HG03139 (cell line): Measurements from ENCODE around the gene RAB10.
"Not testable (repeated sequence)": the region's sequence is repeated elsewhere in the genome, so short reads cannot be mapped to it uniquely, and the experiment has no call there.

ENCODE experiments used
- ATAC-seq: cut with Tn5 transposase; IDR thresholded peaks from one replicate; pipeline ENCODE4 v1.9.1; 2021; ENCODE audit not compliant: unreplicated experiment

RAB10 gene

DNA sequence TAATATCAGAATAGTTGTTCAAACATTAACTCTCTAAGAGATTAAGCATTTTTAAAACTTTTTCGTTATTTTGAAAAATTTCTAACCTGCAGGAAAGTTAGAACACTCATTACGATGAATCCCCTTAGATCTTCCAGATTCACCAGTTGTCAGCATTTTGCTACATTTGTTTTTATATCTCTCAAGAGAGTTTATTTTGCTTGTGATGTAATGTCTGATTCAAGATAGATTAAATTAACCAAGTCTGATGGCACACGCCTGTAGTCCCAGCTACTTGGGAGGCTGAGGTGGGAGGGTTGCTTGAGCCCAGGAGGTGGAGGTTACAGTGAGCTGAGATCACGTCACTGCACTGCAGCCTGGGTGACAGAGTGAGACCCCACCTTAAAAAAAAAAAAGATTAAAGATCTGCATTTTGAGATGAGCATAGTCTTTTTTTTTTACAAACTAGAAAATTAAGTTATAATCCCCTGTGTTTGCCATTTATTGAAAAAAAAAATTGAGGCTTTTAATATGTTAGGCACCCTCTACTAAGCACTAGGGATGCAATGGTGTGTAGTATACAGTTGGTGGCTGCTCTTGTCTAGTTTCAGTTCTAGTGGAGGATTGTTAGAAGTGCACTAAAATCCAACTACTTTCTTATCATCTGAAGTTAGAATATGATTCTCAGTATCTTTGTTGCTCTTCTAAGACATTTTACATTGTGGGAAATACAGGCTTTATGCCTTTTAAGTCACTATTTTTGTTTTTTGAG, 20.9 kb downstream of the RAB10 start:
- ATAC-seq = no peak

DNA sequence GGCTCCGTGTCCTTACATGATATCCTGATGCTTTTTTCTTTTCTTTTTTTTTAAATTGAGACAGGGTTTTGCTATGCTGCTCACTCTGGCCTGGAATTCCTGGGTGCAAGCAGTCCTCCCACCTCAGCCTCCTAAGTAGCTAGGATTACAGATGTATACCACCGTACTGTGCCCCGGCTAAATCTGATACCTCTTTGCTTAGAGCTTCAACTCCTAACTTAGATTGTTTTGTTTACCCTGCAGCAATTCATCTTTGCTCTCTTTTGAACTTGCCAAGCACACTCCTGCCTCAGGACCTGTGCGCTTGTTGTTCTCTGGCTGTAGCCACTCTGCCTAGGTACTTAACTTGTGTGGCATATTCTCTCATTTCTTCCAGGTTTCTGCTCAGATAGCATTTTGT, 24.5 kb downstream of the RAB10 start:
- no peak for ATAC-seq

DNA sequence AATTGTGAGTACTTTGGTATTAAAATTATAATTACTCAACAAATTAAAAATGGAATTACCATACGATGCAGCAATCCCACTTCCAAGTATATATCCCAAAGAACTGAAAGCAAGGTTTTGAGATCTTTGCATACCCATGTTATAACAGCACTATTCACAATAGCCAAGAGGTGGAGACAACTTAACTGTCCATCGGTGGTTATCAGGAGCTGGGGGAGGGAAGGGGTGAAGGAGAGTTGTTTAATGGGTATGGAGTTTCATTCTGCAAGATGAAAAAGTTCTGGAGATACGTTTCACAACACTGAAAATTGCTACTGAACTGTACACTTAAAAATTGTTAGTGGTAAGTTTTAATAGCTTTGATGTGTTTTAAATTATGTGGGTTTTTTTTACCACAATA, 25.7 kb downstream of the RAB10 start:
- ATAC-seq = no peak

DNA sequence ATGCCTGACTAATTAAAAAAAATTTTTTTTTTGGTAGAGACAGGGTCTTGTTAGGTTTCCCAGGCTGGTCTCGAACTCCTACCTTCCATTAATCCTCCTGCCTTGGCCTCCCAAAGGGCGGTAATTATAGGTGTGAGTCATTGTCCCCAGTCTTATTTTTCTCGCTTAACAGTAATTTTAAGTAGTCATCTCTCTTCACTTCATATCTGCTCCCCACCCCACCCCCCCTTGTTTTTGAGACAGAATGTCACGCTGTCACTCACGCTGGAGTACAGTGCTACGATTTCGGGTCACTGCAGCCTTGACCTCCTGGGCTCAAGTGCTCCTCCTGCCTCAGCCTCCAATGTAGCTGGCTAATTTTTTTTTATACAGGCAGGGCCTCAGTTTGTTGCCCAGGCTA, 27.7 kb downstream of the RAB10 start:
- no peak for ATAC-seq

DNA sequence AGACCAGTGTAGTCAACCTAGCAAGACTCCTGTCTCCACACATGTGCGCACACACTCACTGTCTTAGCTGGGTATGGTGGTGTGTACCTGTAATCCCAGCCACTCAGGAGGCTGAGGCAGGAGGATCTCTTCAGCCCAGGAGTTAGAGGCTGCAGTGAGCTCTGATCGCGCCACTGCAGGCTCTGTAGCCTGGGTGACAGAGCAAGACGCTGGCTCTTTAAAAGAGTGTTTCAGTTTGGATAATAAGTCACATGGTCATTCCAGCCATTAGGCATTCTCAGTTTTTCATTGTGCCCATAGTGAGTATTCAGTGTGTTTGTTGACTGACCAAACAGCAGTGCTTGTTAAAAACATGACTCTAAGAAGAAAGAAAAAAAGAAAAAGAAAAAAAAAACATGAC, 31.0 kb downstream of the RAB10 start:
- ATAC-seq = no peak

DNA sequence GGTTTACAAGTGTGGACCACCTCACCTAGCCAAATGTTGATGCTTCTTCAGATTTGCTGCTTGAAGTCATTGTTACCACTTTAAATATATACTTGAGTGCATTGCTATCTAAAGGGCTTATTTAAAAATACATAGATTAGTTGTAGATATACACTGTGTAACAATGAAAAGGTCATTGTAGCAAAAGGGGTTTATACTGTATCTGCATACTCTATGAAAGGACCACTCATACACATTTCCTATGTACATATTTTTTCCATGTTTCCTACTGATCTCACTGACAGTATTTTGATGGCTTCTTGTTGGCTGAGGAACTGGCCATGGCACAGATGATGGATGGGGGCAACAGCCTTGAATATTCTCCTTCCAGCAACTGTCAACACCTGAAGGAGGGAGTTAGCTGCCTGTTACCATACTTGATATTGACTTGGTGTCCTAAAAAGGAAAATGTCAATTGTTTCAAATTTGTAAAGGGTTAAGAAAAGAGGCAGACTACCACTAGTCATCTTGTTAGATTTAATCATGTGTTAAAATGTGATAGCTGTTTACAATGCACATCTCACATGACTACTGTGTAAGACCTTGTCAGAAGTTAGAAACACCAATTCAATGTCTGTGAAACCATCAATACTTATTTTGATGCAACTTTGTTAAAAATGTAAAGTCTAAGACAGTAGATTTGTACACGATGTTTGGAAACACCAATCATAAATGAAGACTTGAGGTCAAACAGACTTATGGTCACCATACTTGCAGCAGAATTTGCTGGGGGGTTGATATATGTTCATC, 33.5 kb downstream of the RAB10 start:
- ATAC-seq = no peak

DNA sequence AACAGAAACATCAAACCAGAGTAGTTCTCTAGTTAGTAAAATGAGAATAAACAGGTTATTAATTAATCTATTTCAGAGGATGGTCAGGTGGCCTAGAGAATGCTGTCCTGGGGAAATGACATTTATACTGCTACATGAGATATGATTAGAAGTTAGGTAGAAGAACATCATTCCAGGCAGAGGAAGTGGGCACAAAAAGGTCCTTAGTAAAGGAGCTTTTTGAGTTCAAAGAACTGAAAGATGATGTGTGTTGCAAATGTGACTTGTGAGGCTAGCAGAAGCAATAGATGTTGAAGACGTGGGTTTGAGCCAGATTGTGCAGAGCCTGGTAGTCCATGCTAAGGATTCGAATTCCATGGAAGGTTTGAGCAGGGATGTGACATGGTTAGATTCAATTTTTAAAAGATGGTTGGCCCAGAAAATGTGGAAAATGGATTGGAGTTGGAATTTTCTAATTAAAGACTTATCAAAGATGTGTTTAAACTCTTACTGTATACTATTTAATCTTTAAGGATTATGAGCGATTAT, 34.2 kb downstream of the RAB10 start:
- no peak for ATAC-seq

DNA sequence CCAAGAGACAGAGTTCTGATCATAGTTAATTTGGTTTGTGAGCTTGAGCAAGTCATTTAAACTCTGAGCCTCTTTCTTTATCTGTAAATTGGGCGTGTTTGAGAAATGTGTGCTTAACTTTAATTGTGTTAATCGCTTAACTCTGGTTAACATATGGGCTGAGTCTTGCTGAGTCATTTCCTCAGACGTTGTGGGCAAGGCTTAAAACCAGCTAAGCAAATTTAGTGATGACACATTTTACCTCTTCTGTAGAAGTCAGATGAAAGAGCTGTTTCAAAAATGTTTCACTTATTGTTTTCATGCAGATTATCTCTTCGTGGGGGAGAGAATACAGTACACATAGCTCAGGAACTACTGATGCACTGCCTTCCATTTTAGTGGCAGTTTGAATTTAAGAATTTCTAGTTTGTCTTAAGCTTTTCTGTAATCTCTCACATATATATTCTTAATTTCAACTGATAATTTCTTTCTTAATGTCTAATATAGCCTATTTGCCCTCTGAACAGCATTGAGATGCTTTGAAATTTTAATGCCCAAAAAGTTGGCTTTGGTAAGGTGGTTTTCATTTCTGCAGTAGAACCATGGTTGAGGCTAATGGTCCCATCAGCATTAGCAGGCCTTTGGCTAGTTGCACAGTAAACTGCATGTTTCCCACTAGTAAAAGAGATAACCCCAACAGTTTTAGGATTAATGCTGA, 34.9 kb downstream of the RAB10 start:
- ATAC-seq = peak; percentile 66

DNA sequence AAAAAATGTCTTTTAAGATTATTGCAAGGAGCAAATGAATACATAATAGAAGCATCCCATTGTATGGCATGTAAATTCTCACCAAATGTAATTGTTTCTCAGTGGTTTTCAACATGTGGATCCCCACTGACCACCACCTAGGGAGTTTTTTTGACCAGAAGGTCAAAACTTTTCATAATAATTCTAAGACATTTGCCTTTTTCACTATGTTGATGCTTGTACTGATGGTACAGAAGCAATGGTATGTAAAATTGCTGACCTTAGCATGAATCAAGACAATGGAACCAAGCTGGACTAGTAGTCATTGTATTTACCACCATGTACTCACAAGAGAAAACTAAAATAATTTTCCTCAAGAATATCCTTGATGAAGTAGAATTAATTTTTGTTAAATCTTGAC, 36.8 kb downstream of the RAB10 start:
- no peak for ATAC-seq

DNA sequence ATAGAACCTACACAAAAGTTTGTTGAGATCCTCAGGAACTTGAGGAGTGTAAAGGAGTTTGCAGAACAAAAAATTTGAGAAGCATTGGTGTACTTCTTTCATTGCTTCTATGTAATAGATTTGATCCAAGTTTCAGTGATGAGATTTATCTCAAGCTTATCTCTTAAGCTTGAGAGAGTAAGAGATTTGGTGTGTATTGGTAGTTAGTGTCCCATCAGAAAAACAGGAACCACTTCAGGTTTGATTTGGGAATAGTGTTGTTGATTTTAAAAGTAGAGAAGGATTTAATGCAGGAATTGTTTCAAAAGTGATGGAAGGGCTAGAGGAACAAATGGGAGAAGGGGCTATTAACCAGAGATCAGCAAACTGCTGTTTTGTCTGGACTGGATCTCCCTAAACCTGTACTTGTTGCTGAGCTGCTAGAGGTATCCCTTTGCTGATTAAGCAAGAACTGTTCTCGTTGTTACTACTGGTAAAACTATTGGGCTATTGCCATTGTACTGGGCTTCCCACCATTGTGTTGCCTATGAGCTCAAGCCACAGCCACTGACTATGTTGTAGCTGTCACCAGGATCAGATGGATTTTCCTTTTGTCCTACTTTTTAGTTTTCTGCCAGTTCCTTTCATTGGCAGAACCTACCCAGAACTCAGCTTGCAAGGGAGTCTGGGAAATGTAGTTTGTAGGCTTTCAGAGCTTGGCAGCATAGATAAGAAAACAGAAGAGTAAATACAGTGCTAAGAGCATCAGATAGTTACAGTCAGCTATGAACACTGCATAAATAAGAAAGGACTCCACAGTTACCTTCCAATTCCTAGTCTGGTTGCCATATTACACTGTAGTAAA, 39.3 kb downstream of the RAB10 start:
- ATAC-seq = no peak

DNA sequence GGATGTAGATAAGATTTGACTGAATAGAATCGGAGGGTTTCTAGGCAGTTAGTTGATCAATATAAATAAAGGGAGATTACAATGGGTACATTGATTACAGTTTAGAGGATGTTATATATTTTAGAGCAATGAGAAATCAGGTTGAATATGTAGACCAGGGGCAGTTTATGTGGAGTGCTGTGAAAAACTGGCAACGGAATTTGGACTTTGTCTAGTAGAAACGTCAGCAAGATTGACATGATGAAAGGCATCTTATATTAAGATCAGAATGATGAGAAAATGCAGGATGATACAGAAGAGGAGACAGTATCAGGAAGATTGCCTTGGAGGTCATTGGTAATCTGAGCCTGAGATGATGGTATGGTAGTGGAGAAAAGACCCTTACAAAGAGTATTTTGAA, 39.9 kb downstream of the RAB10 start:
- ATAC-seq = no peak

DNA sequence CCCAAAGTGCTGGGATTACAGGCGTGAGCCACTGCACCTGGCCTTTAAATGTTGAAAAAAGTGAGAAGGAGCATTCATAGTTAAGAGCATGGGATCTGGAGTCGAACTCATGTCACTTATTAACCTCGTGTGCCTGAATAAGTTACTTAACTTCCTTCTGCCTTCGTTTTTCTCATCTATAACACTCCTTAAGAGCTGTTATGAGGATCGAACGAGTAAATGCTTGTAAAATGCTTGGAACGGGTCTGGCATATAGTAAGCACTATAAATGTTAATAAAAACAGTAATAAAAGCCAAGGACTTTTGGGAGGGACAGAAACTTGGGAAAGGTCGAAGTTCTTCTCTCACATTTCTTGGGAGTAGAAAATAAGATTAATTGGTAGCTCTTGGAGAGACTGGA, 40.8 kb downstream of the RAB10 start:
- ATAC-seq = no peak

DNA sequence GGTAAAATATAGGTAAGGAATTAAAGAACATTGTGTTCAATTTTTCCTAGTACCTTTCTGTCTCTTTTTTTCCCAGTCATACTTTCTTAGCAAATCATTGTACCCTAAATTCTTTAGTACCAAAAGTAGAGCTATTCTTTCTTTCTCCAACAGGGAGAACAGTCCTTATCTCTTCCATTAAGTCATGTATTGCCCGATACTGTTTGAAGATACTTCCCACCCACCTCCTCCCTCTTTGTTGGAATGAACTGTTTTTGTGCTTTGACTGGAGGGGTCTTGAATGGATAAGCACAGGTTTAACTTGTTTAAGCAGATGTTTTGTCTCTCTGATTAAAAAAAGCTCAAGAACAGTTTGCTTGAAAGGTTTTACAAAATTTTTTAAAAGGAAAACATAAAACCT, 41.3 kb downstream of the RAB10 start:
- no peak for ATAC-seq

DNA sequence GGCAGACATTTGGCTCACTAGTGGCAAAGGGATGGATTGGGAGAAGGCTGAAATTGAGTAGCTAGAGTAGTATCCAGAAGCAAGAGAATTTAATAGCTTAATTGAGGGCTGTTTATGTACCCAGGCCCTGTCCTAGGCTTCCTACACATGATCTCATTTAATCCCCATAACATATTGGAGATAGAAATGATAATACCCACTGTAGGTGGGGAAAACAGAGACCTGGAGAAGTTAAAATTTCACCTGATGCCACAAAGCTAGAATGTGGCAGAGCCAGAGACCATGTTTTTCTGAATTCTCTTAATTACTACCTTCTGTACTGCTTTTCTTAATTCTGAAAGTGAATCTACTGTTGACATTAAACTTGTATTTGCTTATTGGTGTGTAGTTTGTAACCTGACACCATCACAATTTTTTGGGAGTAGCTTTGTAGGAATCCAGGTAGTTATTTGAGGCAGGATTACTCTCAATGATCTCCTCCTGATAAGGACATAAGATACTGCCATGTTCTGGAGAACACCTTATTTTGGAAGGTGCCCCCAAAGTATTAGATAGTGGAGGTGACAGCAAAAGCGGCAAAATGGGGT, 42.2 kb downstream of the RAB10 start:
- no peak for ATAC-seq

DNA sequence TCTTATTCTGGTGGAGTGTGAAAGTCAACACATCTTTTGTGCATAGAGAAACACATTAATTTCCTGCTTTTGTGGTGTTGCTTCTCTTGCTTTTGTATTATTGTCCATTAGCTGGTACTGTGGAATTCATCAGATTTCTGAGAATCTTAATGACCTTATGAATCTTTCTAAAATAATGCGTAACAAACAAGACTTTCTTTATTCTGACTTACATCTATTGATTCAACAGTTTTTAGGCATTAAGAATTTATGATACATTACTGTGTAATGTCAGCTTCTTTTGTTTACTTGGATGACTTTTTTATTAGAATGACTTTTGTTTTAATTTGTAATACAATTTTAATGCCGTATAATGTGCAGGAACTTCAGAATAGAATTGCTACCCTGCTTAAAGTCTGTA, 43.4 kb downstream of the RAB10 start:
- no peak for ATAC-seq

DNA sequence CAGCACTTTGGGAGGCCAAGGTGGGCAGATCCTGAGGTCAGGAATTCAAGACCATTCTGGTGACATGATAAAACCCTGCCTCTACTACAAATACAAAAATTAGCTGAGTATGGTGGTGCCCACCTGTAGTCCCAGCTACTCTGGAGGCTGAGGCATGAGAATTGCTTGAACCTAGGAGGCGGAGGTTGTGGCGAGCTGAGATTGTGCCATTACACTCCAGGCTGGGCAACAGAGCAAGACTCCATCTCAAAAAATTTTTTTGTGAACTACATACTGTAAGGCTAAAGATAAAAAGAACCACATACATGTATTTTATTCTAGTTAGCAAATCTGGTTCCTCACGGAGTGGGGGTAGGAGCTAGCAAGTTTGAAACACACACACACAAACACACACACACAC, 45.1 kb downstream of the RAB10 start:
- ATAC-seq = no peak

DNA sequence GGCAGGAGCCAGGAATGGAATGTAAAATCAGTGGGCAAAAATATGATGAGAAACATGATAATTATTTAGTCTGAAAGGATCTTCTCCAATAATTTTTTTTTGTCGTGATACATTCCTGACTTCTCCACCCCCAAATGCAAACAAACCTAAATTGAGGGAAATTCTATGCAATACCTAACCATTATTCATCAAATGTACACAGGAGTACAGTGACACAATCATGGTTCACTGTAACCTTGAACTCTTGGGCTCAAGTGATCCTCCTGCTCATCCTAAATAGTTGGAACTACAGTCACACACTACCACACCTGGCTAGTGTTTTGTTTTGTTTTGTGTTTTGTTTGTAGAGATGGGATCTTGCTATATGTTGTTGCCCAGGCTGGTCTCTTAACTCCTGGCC, 46.5 kb downstream of the RAB10 start:
- no peak for ATAC-seq

DNA sequence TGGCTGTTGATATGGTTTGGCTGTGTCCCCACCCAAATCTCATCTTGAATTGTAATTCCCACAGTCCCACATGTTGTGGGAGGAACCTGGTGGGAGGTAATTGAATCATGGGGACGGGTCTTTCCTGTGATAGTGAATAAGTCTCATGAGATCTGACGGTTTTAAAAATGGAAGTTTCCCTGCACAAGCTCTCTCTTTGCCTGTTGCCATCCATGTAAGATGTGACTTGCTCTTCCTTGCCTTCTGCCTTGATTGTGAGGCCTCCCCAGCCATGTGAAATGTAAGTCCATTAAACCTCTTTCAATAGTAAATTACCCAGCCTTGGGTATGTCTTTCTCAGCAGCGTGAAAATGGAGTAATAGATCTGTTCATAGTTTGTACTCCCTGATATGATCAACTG, 47.0 kb downstream of the RAB10 start:
- not testable (repeated sequence) for ATAC-seq

DNA sequence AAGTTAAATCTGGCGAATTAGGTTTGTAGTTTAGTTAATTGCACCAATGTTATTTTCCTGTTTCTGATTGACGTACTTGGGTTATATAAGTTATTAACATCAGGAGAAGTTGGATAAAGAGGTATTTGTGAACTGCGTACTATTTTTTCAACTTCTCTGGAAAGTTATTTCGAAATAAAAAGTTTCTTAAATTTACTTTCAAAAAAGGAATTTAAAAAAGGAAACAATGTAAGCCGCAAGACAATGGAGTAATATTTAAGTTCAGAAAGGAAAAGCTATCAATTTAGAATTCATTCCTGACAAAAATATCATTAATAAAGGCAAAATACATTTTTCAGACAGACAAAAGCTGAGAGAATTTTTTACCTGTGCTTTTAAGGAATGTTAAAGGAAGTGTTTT, 47.7 kb downstream of the RAB10 start:
- no peak for ATAC-seq

DNA sequence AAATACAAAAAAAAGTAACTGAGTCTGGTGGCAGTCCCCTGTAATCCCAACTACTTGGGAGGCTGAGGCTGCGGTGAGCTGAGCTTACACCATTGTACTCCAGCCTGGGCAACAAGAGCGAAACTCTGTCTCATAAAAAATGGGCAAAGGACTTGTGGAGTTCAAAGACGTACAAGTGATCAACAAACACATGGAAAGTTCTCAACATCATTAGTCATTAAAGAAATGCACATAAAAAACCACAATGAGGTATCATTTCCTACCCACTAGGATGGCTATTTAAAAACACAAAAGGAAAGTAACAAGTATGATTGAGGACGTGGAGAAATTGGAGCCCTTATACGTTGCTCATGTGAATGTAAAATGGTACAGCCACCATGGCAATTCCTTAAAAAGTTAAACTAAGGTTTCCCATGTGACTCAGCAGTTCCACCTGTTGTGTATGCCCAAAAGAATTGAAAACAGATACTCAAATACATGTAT, 52.3 kb downstream of the RAB10 start:
- no peak for ATAC-seq
